Panc1 (cell line): ENCODE data around the gene BAHCC1.

Source experiments
- CTCF ChIP-seq: fragments of 450-650 bp; IDR thresholded peaks from 2 replicates; pipeline ENCODE4 v1.5.1; 2017; ENCODE audit warnings: mild to moderate bottlenecking
- POLR2AphosphoS5 ChIP-seq: IDR thresholded peaks from 2 replicates; pipeline ENCODE4 v1.6.1; 2012; ENCODE audit warnings: mild to moderate bottlenecking, low read depth, low read length, moderate library complexity

GRCh38 chr17:81443269-81443668 is 48.0 kb downstream of the BAHCC1 start:
- TF ChIP-seq POLR2AphosphoS5, result no peak
- TF ChIP-seq CTCF, result no peak
